HepG2 (cell line): Measurements from ENCODE around the gene CDC23. TPM values are rescaled to one million over a fixed set of nuclear protein-coding genes. Genes with fewer than 3 reads are reported as not detected.

Source experiments
- ATF1 ChIP-seq: IDR thresholded peaks from 2 replicates; pipeline ENCODE4 v1.6.1; 2016; ENCODE audit warnings: mild to moderate bottlenecking, control low read depth
- CCDC6 ChIP-seq: sonication (generic); formaldehyde crosslinking; IDR thresholded peaks from 2 replicates; pipeline ENCODE4 v1.8.1; 2022; ENCODE audit warnings: mild to moderate bottlenecking, missing genetic modification reagents, moderate library complexity
- KMT2B ChIP-seq: IDR thresholded peaks from 2 replicates; pipeline ENCODE4 v1.6.1; 2016; ENCODE audit warnings: missing genetic modification reagents, missing compliant biosample characterization
- NFYC ChIP-seq: IDR thresholded peaks from 2 replicates; pipeline ENCODE4 v1.6.1; 2016; ENCODE audit warnings: missing genetic modification reagents, missing compliant biosample characterization
- SOX13 ChIP-seq, 3 experiments: fragments of 450-650 bp in 1 of 3; sonication (generic) in 1 of 3; formaldehyde crosslinking in 1 of 3; IDR thresholded peaks in 2 of 3; conservative IDR thresholded peaks in 1 of 3; 2 replicates each; pipeline versions ENCODE4 v1.5.0 to v1.6.1; 2016 to 2020; ENCODE audit warnings: antibody characterized with exemption in 1 of 3, mild to moderate bottlenecking in 1 of 3, missing compliant biosample characterization in 1 of 3, missing genetic modification reagents in 1 of 3, moderate library complexity in 1 of 3
- TAF1 ChIP-seq: sonication (generic); formaldehyde crosslinking; IDR thresholded peaks from 2 replicates; pipeline ENCODE4 v1.4.0; 2020; ENCODE audit warnings: missing genetic modification reagents
- ZFP62 ChIP-seq: sonication (generic); formaldehyde crosslinking; IDR thresholded peaks from 2 replicates; pipeline ENCODE4 v1.4.0; 2020; ENCODE audit warnings: missing genetic modification reagents
- ZFY ChIP-seq: sonication (generic); formaldehyde crosslinking; IDR thresholded peaks from 2 replicates; pipeline ENCODE4 v1.4.0; 2020; ENCODE audit warnings: missing genetic modification reagents
- ZNF224 ChIP-seq: sonication (generic); formaldehyde crosslinking; IDR thresholded peaks from 2 replicates; pipeline ENCODE4 v1.5.0; 2020; ENCODE audit warnings: mild to moderate bottlenecking, missing genetic modification reagents
- ZNF337 ChIP-seq: sonication (generic); formaldehyde crosslinking; IDR thresholded peaks from 2 replicates; pipeline ENCODE4 v1.5.1; 2020; ENCODE audit warnings: missing genetic modification reagents, low read depth, mild to moderate bottlenecking, borderline replicate concordance
- ZNF407 ChIP-seq: sonication (generic); formaldehyde crosslinking; IDR thresholded peaks from one replicate; pipeline ENCODE4 v1.5.1; 2020; ENCODE audit warnings: mild to moderate bottlenecking, missing genetic modification reagents; ENCODE audit errors: not compliant biosample characterization
- ZSCAN9 ChIP-seq: IDR thresholded peaks from 2 replicates; pipeline ENCODE4 v1.6.1; 2016; ENCODE audit warnings: borderline replicate concordance
- polyA plus RNA-seq, 8 experiments: library from polyadenylated mRNA; depleted of rRNA in 3 of 8; stranded (reverse) in 7 of 8; unstranded in 1 of 8; fragments of >200 nt; fragmentation: Illumina TruSeq in 4 of 8; extraction: Trizol in 4 of 8; gene quantifications; 2 replicates each; pipeline versions ENCODE4 v1.2.1 to v1.2.3, GENCODE V29; 2011 to 2016; ENCODE audit warnings: low read depth in 4 of 8, missing spikeins in 1 of 8, mixed read lengths in 1 of 8; ENCODE audit not compliant: insufficient read depth in 1 of 8
- total RNA-seq, 5 experiments: library from RNA; depleted of rRNA; stranded (reverse); fragments of >200 nt; fragmentation: Illumina TruSeq; extraction: Trizol; gene quantifications; 2 replicates each; pipeline ENCODE4 v1.2.3, GENCODE V29; 2016; ENCODE audit warnings: low read depth in 1 of 5
- TF ChIP-seq, protein P1 (sequence below): sonication (generic); formaldehyde crosslinking; IDR thresholded peaks from 2 replicates; pipeline ENCODE4 v1.8.1; 2023; ENCODE audit warnings: mild to moderate bottlenecking, missing genetic modification reagents, borderline replicate concordance
- TF ChIP-seq, protein P2 (sequence below): sonication (generic); formaldehyde crosslinking; IDR thresholded peaks from 2 replicates; pipeline ENCODE4 v1.4.0; 2020; ENCODE audit warnings: missing genetic modification reagents

Gene CDC23
- total and polyA plus RNA-seq, 2 of the 13 experiments (the other 11 are each of a cell fraction or from before 2014, with no cell fraction given) = 38.3 to 47.7 TPM

GRCh38 chr5:138178516-138179276 lies 34.4 kb downstream of the CDC23 start, which contains the start of the genes BRD8 and KIF20A (continued):
- TF ChIP-seq ZNF407 (CRISPR knock-in tag) = peak; percentile 14
- no peak for TF ChIP-seq SOX13 (IDR thresholded peaks at IDR 0.05)
- no peak for TF ChIP-seq SOX13 (CRISPR knock-in tag; conservative IDR thresholded peaks at IDR 0.05 in 1 of 2, IDR thresholded peaks at IDR 0.05 in 1 of 2)
- TF ChIP-seq, protein P1, sequence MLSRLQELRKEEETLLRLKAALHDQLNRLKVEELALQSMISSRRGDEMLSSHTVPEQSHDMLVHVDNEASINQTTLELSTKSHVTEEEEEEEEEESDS (CRISPR knock-in tag) = no peak
- TF ChIP-seq, protein P2, sequence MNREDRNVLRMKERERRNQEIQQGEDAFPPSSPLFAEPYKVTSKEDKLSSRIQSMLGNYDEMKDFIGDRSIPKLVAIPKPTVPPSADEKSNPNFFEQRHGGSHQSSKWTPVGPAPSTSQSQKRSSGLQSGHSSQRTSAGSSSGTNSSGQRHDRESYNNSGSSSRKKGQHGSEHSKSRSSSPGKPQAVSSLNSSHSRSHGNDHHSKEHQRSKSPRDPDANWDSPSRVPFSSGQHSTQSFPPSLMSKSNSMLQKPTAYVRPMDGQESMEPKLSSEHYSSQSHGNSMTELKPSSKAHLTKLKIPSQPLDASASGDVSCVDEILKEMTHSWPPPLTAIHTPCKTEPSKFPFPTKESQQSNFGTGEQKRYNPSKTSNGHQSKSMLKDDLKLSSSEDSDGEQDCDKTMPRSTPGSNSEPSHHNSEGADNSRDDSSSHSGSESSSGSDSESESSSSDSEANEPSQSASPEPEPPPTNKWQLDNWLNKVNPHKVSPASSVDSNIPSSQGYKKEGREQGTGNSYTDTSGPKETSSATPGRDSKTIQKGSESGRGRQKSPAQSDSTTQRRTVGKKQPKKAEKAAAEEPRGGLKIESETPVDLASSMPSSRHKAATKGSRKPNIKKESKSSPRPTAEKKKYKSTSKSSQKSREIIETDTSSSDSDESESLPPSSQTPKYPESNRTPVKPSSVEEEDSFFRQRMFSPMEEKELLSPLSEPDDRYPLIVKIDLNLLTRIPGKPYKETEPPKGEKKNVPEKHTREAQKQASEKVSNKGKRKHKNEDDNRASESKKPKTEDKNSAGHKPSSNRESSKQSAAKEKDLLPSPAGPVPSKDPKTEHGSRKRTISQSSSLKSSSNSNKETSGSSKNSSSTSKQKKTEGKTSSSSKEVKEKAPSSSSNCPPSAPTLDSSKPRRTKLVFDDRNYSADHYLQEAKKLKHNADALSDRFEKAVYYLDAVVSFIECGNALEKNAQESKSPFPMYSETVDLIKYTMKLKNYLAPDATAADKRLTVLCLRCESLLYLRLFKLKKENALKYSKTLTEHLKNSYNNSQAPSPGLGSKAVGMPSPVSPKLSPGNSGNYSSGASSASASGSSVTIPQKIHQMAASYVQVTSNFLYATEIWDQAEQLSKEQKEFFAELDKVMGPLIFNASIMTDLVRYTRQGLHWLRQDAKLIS = no peak
- TF ChIP-seq ZFY (CRISPR knock-in tag) = peak; percentile 95
- TF ChIP-seq ZNF337 (CRISPR knock-in tag) = no peak
- peak; percentile 64; the same call in 1 of the 2 replicates for TF ChIP-seq KMT2B
- TF ChIP-seq TAF1 (CRISPR knock-in tag) = peak; percentile 82
- TF ChIP-seq CCDC6 (CRISPR knock-in tag) = peak; percentile 93
- TF ChIP-seq ZFP62 = no peak
- peak; percentile 16; the same call in 1 of the 2 replicates for TF ChIP-seq ZSCAN9 (CRISPR knock-in tag)
- TF ChIP-seq ATF1 (CRISPR knock-in tag) = peak; percentile 87
- no peak; the same call in 1 of the 2 replicates for TF ChIP-seq ZNF224 (CRISPR knock-in tag)
- TF ChIP-seq NFYC (CRISPR knock-in tag) = peak; percentile 93
